GM12872 (cell line): Measurements from ENCODE around the gene GATA2.

Source experiments
- TF ChIP-seq, protein P1 (sequence below): IDR thresholded peaks from 3 replicates; pipeline ENCODE4 v1.5.1; 2011; ENCODE audit warnings: low read depth, mild to moderate bottlenecking, low read length, moderate library complexity; ENCODE audit not compliant: insufficient read depth

Gene GATA2

DNA sequence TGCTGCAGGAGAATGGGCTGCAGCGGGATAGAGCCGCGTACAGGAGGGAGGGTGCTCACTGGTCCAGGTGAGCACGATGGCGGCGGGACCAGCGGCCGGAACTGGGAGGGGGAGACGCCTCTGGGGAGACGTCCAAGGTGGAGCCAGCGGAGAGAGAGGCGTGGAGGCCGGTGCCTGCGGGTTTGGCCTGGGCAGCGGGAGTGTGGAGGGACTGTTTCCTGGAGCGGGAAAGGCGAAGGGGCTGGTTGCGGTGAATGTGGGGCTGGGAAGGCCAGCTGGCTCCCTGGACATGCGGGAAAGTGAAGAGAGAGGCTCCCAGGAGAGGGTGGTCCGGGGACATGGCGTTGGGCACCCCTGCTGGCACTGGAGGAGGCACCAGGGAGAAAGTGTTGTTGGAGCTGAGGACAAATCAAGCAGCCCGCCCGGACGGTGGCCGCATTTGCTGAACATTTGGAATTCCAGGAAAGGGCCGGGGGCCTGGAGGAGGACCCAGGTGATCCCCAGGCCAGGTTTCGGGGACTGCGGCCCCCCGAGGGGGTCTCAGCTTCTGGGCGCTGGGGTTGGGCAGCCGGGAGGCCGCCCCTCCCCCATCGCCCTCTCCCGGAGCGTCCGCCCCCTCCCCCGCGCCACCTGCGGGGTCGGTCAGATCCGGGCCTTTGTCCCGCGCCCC lies 60.6 kb downstream of the GATA2 start:
- TF ChIP-seq, protein P1, sequence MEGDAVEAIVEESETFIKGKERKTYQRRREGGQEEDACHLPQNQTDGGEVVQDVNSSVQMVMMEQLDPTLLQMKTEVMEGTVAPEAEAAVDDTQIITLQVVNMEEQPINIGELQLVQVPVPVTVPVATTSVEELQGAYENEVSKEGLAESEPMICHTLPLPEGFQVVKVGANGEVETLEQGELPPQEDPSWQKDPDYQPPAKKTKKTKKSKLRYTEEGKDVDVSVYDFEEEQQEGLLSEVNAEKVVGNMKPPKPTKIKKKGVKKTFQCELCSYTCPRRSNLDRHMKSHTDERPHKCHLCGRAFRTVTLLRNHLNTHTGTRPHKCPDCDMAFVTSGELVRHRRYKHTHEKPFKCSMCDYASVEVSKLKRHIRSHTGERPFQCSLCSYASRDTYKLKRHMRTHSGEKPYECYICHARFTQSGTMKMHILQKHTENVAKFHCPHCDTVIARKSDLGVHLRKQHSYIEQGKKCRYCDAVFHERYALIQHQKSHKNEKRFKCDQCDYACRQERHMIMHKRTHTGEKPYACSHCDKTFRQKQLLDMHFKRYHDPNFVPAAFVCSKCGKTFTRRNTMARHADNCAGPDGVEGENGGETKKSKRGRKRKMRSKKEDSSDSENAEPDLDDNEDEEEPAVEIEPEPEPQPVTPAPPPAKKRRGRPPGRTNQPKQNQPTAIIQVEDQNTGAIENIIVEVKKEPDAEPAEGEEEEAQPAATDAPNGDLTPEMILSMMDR = no peak

DNA sequence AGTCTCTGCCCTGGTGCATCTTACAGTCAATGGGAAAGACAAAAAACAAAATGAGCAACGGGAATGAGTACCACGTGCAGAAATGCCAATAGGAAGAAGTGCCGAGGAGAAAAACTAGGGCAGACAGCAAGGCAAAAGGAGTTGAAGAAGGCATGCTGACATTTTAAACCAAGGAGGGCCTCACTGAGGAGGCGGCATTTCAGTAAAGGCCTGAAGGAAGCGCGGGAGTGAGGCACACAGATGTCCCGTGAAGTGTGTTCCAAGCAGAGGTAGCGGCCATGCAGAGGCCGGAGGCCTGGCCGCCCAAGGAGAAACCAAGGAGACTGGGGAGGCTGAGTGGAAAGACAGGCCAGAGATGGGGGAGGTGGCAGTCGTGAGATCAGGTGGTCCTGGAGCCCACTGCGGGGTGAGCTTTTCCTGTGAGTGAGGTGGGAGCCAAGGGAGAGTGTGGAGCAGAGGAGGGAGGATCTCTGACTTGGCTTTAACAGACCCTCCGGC lies 61.1 kb downstream of the GATA2 start:
- TF ChIP-seq, protein P1 = no peak

DNA sequence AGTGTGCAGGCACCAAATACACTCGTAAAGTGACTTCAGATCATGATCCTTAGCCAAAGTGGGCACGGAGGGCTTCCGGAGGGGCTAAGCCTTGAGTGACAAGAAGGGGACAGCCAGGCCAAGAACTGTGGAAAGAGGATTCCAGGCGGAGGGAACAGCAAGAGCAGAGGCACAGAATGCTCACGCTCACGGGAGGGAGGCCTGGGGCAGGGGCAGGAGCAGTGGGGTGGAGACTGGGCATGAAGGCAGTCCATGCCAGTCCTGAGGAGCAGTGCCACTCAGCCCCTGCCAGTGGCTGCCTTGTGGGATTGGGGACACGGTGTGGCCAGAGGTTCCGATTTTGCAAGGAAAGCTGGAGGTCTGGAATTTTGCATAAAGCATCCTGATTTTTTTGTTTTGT lies 62.3 kb downstream of the GATA2 start:
- TF ChIP-seq, protein P1 = no peak

DNA sequence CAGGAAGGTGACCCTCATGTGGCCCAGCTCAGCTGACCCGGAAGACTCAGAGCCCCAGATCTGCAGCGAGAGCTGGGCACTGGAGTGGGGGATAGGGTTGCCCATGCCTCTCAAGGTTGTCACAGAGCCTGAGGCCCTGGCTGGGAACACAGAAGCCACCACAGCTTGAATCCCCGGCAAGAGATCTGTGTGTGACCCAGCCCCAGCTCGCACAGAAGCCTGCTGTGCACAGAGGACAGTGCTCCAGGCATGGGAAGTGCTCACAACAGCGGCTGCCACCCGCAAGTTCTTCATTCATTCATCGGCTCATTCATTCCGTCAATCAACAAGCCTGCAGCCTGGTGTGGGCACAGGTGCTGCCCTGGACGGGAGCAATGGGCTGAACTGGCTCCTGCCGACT lies 62.7 kb downstream of the GATA2 start:
- TF ChIP-seq, protein P1 = no peak

DNA sequence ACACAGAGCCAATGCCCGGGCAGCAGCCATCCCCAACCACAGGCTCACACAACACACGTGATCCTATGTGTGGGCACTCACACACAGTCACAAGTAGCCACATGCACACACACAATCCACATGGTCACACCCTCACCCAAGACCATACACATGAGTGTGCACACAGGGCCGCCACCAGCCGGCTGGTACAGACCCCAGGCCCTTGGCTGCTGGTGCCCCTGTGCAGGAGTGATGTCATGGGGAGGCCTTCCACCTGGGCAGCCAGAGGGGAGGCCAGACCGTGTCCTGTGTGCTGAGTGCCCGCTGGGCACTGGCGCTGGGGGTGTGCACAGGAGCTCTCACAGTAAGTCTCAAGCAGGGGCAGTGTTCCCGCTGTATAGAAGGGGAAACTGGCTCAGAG lies 63.2 kb downstream of the GATA2 start:
- TF ChIP-seq, protein P1 = no peak
